ENCODE measurements around the gene ASAP3. TPM values are rescaled to one million over a fixed set of nuclear protein-coding genes. Genes with fewer than 3 reads are reported as not detected.

ASAP3 gene
- total RNA-seq, 1 donor from 2014 or later, result 96.6 TPM

- Mint-ChIP-seq H3K27ac (no peak overlapping the region), H3K4me1 (peaks cover 19% of the 10 kb centered on the region), H3K27me3 (ENCODE audit: low read depth) (peaks cover 12% of the 10 kb centered on the region), H3K9me3 (no peaks in the 10 kb centered on the region), H3K36me3 (no peaks in the 10 kb centered on the region), H3K4me3 (no peak overlapping the region)
- no peak for DNase-seq (ENCODE audit: low spot score in 2 of 2, unreplicated experiment in 2 of 2)
- TF ChIP-seq CTCF (IDR thresholded peaks at IDR 0.05; ENCODE audit: unreplicated experiment), result no peak
Measured at GRCh38 chr1:23417570-23417969, 66.4 kb downstream of the ASAP3 start.

GRCh38 chr1:23416964-23417363, 67.0 kb downstream of the ASAP3 start:
- peaks cover 11% of the 10 kb centered on the region for H3K27me3 Mint-ChIP-seq (ENCODE audit: low read depth)
- no peak for TF ChIP-seq CTCF (IDR thresholded peaks at IDR 0.05; ENCODE audit: unreplicated experiment)

GRCh38 chr1:23408797-23409290, 75.1 kb downstream of the ASAP3 start:
- Mint-ChIP-seq H3K36me3 (no peaks in the 10 kb centered on the region), H3K27ac (no peak overlapping the region), H3K4me1 (peaks cover 23% of the 10 kb centered on the region), H3K27me3 (ENCODE audit: low read depth) (no peaks in the 10 kb centered on the region), H3K4me3 (no peak overlapping the region), H3K9me3 (no peaks in the 10 kb centered on the region)
- no peak for DNase-seq (ENCODE audit: low spot score in 2 of 2, unreplicated experiment in 2 of 2)
- TF ChIP-seq CTCF (IDR thresholded peaks at IDR 0.05; ENCODE audit: unreplicated experiment), result no peak

More at GRCh38 chr1:23416964-23417363, 67.0 kb downstream of the ASAP3 start:
- DNase-seq (ENCODE audit: low spot score in 2 of 2, unreplicated experiment in 2 of 2), result no peak
- H3K9me3 Mint-ChIP-seq, result no peaks in the 10 kb centered on the region
- no peak overlapping the region for H3K27ac Mint-ChIP-seq
- no peak overlapping the region for H3K4me3 Mint-ChIP-seq
- no peaks in the 10 kb centered on the region for H3K36me3 Mint-ChIP-seq
- H3K4me1 Mint-ChIP-seq, result peaks cover 14% of the 10 kb centered on the region

- Mint-ChIP-seq H3K4me1 (peaks cover 36% of the 10 kb centered on the region), H3K4me3 (no peak overlapping the region), H3K27me3 (ENCODE audit: low read depth) (no peaks in the 10 kb centered on the region), H3K36me3 (no peaks in the 10 kb centered on the region), H3K9me3 (no peaks in the 10 kb centered on the region), H3K27ac (no peak overlapping the region)
- no peak for TF ChIP-seq CTCF (IDR thresholded peaks at IDR 0.05; ENCODE audit: unreplicated experiment)
- no peak for DNase-seq (ENCODE audit: low spot score in 2 of 2, unreplicated experiment in 2 of 2)
Measured at GRCh38 chr1:23407016-23407630, 76.9 kb downstream of the ASAP3 start.

- Mint-ChIP-seq H3K4me3 (no peak overlapping the region), H3K36me3 (no peaks in the 10 kb centered on the region)
Measured at GRCh38 chr1:23405946-23406345, 78.0 kb downstream of the ASAP3 start.

More at GRCh38 chr1:23405946-23406345, 78.0 kb downstream of the ASAP3 start:
- H3K27me3 Mint-ChIP-seq (ENCODE audit: low read depth), result no peaks in the 10 kb centered on the region
- DNase-seq (ENCODE audit: low spot score in 2 of 2, unreplicated experiment in 2 of 2), result no peak
- peaks cover 27% of the 10 kb centered on the region for H3K4me1 Mint-ChIP-seq
- H3K27ac Mint-ChIP-seq, result no peak overlapping the region
- no peak for TF ChIP-seq CTCF (IDR thresholded peaks at IDR 0.05; ENCODE audit: unreplicated experiment)
- no peaks in the 10 kb centered on the region for H3K9me3 Mint-ChIP-seq
